Measurements from ENCODE around the gene TMEM187. TPM values are rescaled to one million over a fixed set of nuclear protein-coding genes. Genes with fewer than 3 reads are reported as not detected.

TMEM187 gene
- total RNA-seq, 1 donor from 2014 or later: 8.6 TPM

- TF ChIP-seq POLR2A (IDR thresholded peaks at IDR 0.05) (no peak), POLR2AphosphoS5 (IDR thresholded peaks at IDR 0.05; ENCODE audit: insufficient read depth in 1 of 2, low read depth in 1 of 2) (no peak)
- TF ChIP-seq, protein P1, sequence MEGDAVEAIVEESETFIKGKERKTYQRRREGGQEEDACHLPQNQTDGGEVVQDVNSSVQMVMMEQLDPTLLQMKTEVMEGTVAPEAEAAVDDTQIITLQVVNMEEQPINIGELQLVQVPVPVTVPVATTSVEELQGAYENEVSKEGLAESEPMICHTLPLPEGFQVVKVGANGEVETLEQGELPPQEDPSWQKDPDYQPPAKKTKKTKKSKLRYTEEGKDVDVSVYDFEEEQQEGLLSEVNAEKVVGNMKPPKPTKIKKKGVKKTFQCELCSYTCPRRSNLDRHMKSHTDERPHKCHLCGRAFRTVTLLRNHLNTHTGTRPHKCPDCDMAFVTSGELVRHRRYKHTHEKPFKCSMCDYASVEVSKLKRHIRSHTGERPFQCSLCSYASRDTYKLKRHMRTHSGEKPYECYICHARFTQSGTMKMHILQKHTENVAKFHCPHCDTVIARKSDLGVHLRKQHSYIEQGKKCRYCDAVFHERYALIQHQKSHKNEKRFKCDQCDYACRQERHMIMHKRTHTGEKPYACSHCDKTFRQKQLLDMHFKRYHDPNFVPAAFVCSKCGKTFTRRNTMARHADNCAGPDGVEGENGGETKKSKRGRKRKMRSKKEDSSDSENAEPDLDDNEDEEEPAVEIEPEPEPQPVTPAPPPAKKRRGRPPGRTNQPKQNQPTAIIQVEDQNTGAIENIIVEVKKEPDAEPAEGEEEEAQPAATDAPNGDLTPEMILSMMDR (IDR thresholded peaks at IDR 0.05): no peak
- intact Hi-C loops (cut with DNase I): loop anchor here (10.0 kb wide), 1 partner anchor 144 kb away; the partner anchor contains the start of gene SRPK3
- H3K4me3 ChIP-seq: no peak overlapping the region
- no peaks in the 10 kb centered on the region for H3K36me3 ChIP-seq
- peaks cover 29% of the 10 kb centered on the region for H3K4me1 ChIP-seq
- H3K27ac ChIP-seq: peak overlapping the region; percentile 90
- H3K9me3 ChIP-seq: no peaks in the 10 kb centered on the region
- no peaks in the 10 kb centered on the region for H3K27me3 ChIP-seq
- no peak for DNase-seq (ENCODE audit: extremely low spot score in 2 of 2)
Measured at GRCh38 chrX:153928846-153929245, 43.7 kb upstream of the TMEM187 start.

GRCh38 chrX:153929576-153929975 lies 43.0 kb upstream of the TMEM187 start:
- Histone ChIP-seq H3K27ac (no peak overlapping the region), H3K4me1 (peaks cover 35% of the 10 kb centered on the region), H3K4me3 (no peak overlapping the region), H3K27me3 (no peaks in the 10 kb centered on the region), H3K36me3 (no peaks in the 10 kb centered on the region), H3K9me3 (no peaks in the 10 kb centered on the region)
- intact Hi-C loops (cut with DNase I): loop anchor here (10.0 kb wide), 1 partner anchor 145 kb away; the partner anchor contains the start of gene SRPK3
- TF ChIP-seq POLR2AphosphoS5 (IDR thresholded peaks at IDR 0.05; ENCODE audit: insufficient read depth in 1 of 2, low read depth in 1 of 2) (no peak), POLR2A (IDR thresholded peaks at IDR 0.05) (no peak)
- TF ChIP-seq, protein P1 (IDR thresholded peaks at IDR 0.05): no peak
- DNase-seq (ENCODE audit: extremely low spot score in 2 of 2): no peak

- Histone ChIP-seq H3K27ac (no peak overlapping the region), H3K9me3 (no peaks in the 10 kb centered on the region), H3K4me1 (peaks cover 37% of the 10 kb centered on the region), H3K36me3 (no peaks in the 10 kb centered on the region), H3K27me3 (no peaks in the 10 kb centered on the region), H3K4me3 (no peak overlapping the region)
- no peak for DNase-seq (ENCODE audit: extremely low spot score in 2 of 2)
- intact Hi-C loops (cut with DNase I): no loop called here
- TF ChIP-seq POLR2A (IDR thresholded peaks at IDR 0.05) (no peak), POLR2AphosphoS5 (IDR thresholded peaks at IDR 0.05; ENCODE audit: insufficient read depth in 1 of 2, low read depth in 1 of 2) (no peak)
- TF ChIP-seq, protein P1 (IDR thresholded peaks at IDR 0.05): no peak
Measured at GRCh38 chrX:153930011-153930910, 42.3 kb upstream of the TMEM187 start.

DNA sequence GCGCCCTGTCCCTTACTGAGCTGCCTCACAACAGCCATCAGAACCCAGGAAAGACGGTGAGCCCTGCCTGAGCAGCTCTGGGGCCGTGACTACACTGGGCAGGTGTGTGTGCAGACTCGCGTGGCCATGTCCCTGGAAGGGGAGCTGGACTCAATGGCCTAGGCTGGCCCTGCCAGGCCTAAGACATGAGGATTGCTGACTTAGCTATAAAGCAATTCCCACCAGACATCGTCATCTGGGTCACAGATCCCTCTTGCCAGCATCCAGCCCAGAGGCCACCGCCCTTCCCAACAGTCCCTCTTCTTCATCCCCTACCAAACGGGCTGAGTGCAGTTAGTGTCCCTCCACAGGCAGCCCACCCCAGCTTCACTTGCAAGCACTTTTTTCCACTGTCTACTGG lies 41.4 kb upstream of the TMEM187 start:
- Histone ChIP-seq H3K4me3 (no peak overlapping the region), H3K27me3 (no peaks in the 10 kb centered on the region), H3K9me3 (no peaks in the 10 kb centered on the region), H3K27ac (no peak overlapping the region), H3K4me1 (peaks cover 41% of the 10 kb centered on the region), H3K36me3 (no peaks in the 10 kb centered on the region)
- intact Hi-C loops (cut with DNase I): no loop called here
- no peak for DNase-seq (ENCODE audit: extremely low spot score in 2 of 2)
- TF ChIP-seq POLR2A (IDR thresholded peaks at IDR 0.05): no peak
- TF ChIP-seq, protein P1 (IDR thresholded peaks at IDR 0.05): no peak
- TF ChIP-seq POLR2AphosphoS5 (IDR thresholded peaks at IDR 0.05; ENCODE audit: insufficient read depth in 1 of 2, low read depth in 1 of 2): no peak

DNA sequence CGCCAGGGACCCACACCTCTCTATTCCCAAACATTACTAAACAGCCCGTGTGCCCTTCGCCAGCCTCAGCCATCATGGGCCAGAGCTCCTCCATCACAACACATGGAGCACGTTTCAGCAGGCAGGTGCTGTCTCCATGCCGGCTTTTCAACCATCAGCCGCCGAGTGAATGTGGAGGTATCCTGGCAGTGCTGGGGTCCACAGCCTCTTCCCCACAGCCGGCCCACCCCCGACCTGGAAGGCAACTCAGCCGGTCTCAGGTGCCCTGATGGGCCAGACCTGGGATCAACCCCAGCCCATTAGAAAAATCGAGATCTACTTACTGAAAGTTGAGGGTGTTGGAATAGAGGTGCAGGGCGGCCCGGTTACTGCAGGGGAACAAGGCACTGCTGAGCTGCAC lies 40.8 kb upstream of the TMEM187 start:
- DNase-seq (ENCODE audit: extremely low spot score in 2 of 2): no peak
- no peak overlapping the region for H3K4me3 ChIP-seq
- peaks cover 36% of the 10 kb centered on the region for H3K4me1 ChIP-seq
- H3K27me3 ChIP-seq: no peaks in the 10 kb centered on the region
- intact Hi-C loops (cut with DNase I): no loop called here
- TF ChIP-seq POLR2AphosphoS5 (IDR thresholded peaks at IDR 0.05; ENCODE audit: insufficient read depth in 1 of 2, low read depth in 1 of 2): no peak
- TF ChIP-seq, protein P1 (IDR thresholded peaks at IDR 0.05): no peak
- H3K27ac ChIP-seq: no peak overlapping the region
- no peaks in the 10 kb centered on the region for H3K9me3 ChIP-seq
- H3K36me3 ChIP-seq: no peaks in the 10 kb centered on the region
